Mesodermal cell (in vitro differentiated cells): ENCODE results near the gene POP4. TPM values are rescaled to one million over a fixed set of nuclear protein-coding genes. Genes with fewer than 3 reads are reported as not detected.
"Not testable (repeated sequence)": the region's sequence is repeated elsewhere in the genome, so short reads cannot be mapped to it uniquely, and the experiment has no call there.

Source experiments
- H3K27ac ChIP-seq: 2 replicates; pipeline ENCODE4 v1.7.0; 2013; ENCODE audit warnings: mild to moderate bottlenecking, low read depth, low read length, moderate library complexity; ENCODE audit not compliant: severe bottlenecking
- H3K36me3 ChIP-seq: 2 replicates; pipeline ENCODE4 v1.7.1; 2013; ENCODE audit warnings: mild to moderate bottlenecking, low read length, moderate library complexity; ENCODE audit not compliant: control insufficient read depth, insufficient read depth
- H3K4me1 ChIP-seq: one replicate; pipeline ENCODE4 v1.7.1; 2013; ENCODE audit warnings: mild to moderate bottlenecking, low read length; ENCODE audit not compliant: insufficient read depth, control insufficient read depth, poor library complexity, severe bottlenecking
- H3K4me3 ChIP-seq: 2 replicates; pipeline ENCODE4 v1.7.0; 2013; ENCODE audit warnings: low read length, control low read depth, mild to moderate bottlenecking; ENCODE audit not compliant: insufficient read depth, poor library complexity, severe bottlenecking; ENCODE audit errors: extremely low read depth
- H3K9me3 ChIP-seq: 2 replicates; pipeline ENCODE4 v1.7.1; 2013; ENCODE audit warnings: mild to moderate bottlenecking, low read length, moderate library complexity; ENCODE audit not compliant: control insufficient read depth
- WGBS, 2 experiments: methylation state at CpG; one replicate each; pipeline ENCODE4 v1.1.5; 2013; ENCODE audit warnings: missing lambda C conversion rate in 2 of 2; ENCODE audit not compliant: insufficient coverage in 2 of 2; 5-methylcytosine and 5-hydroxymethylcytosine counted together
- polyA plus RNA-seq, 2 experiments: library from polyadenylated mRNA; stranded (reverse); fragments of 50-300 nt; gene quantifications; one replicate each; pipeline ENCODE4 v1.2.3, GENCODE V29; 2013

Gene POP4
- 57.7 TPM for polyA plus RNA-seq (2013, experiment 1 of 2)
- 58.4 TPM for polyA plus RNA-seq (2013, experiment 2 of 2)

- H3K4me3 ChIP-seq = peak within 1 kb of the TSS; percentile 93
- no peaks in the 10 kb centered on the region for H3K9me3 ChIP-seq
- H3K36me3 ChIP-seq = peaks cover 21% of the 10 kb centered on the region
- H3K27ac ChIP-seq = peak within 1 kb of the TSS; percentile 90
- 1% methylated on average over 29 to 42 of the region's 47 CpGs for WGBS, 2 experiments
- H3K4me1 ChIP-seq = peaks cover 4% of the 10 kb centered on the region
Observed at GRCh38 chr19:29605653-29606419, at the start of gene POP4. TSS of gene POP4 (plus strand) at chr19:29606283. CDS start at chr19:29606319, 36 bp downstream.

- not testable (repeated sequence) for H3K4me1 ChIP-seq, H3K4me3 ChIP-seq, H3K36me3 ChIP-seq, H3K9me3 ChIP-seq, H3K27ac ChIP-seq
- WGBS, 2 experiments = 83% methylated on average over 2 of the region's 2 CpGs; no CpG with 5 or more reads in 1 of the 2 experiments
Observed at GRCh38 chr19:29559110-29559509, 47.0 kb upstream of the POP4 start.

GRCh38 chr19:29559743-29560142 lies 46.3 kb upstream of the POP4 start:
- Histone ChIP-seq H3K27ac (no peak overlapping the region), H3K4me3 (no peak overlapping the region), H3K36me3 (no peaks in the 10 kb centered on the region), H3K9me3 (no peaks in the 10 kb centered on the region), H3K4me1 (no peaks in the 10 kb centered on the region)
- 65 to 81% methylated on average over 3 to 4 of the region's 4 CpGs for WGBS, 2 experiments

GRCh38 chr19:29560313-29561075 lies 45.6 kb upstream of the POP4 start:
- H3K4me1 ChIP-seq = no peaks in the 10 kb centered on the region
- no peaks in the 10 kb centered on the region for H3K36me3 ChIP-seq
- 80 to 81% methylated on average over 3 to 5 of the region's 6 CpGs for WGBS, 2 experiments
- H3K4me3 ChIP-seq = no peak overlapping the region
- H3K27ac ChIP-seq = no peak overlapping the region
- no peaks in the 10 kb centered on the region for H3K9me3 ChIP-seq

- Histone ChIP-seq H3K27ac (no peak overlapping the region), H3K36me3 (no peaks in the 10 kb centered on the region), H3K9me3 (no peaks in the 10 kb centered on the region), H3K4me1 (no peaks in the 10 kb centered on the region), H3K4me3 (no peak overlapping the region)
- WGBS, 2 experiments = 71 to 87% methylated on average over 4 to 9 of the region's 9 CpGs
Observed at GRCh38 chr19:29561601-29562000, 44.5 kb upstream of the POP4 start.

GRCh38 chr19:29562299-29563297 lies 43.5 kb upstream of the POP4 start:
- no peaks in the 10 kb centered on the region for H3K4me1 ChIP-seq
- no peak overlapping the region for H3K4me3 ChIP-seq
- H3K9me3 ChIP-seq = no peaks in the 10 kb centered on the region
- WGBS, 2 experiments = 76 to 78% methylated on average over 13 of the region's 16 CpGs
- no peaks in the 10 kb centered on the region for H3K36me3 ChIP-seq
- no peak overlapping the region for H3K27ac ChIP-seq

- WGBS, 2 experiments = 78 to 91% methylated on average over 4 to 10 of the region's 11 CpGs
- no peak overlapping the region for H3K27ac ChIP-seq
- no peaks in the 10 kb centered on the region for H3K36me3 ChIP-seq
- H3K4me3 ChIP-seq = no peak overlapping the region
- no peaks in the 10 kb centered on the region for H3K9me3 ChIP-seq
- no peaks in the 10 kb centered on the region for H3K4me1 ChIP-seq
Observed at GRCh38 chr19:29563486-29564101, 42.5 kb upstream of the POP4 start.

- H3K4me3 ChIP-seq = no peak overlapping the region
- H3K27ac ChIP-seq = no peak overlapping the region
- WGBS, 2 experiments = 64 to 74% methylated on average over 4 to 6 of the region's 11 CpGs
- H3K36me3 ChIP-seq = no peaks in the 10 kb centered on the region
- H3K9me3 ChIP-seq = no peaks in the 10 kb centered on the region
- H3K4me1 ChIP-seq = no peaks in the 10 kb centered on the region
Observed at GRCh38 chr19:29564574-29565005, 41.5 kb upstream of the POP4 start.

GRCh38 chr19:29565171-29565570 lies 40.9 kb upstream of the POP4 start:
- Histone ChIP-seq H3K27ac (no peak overlapping the region), H3K9me3 (no peaks in the 10 kb centered on the region), H3K4me3 (no peak overlapping the region), H3K4me1 (no peaks in the 10 kb centered on the region), H3K36me3 (no peaks in the 10 kb centered on the region)
- 89 to 92% methylated on average over 14 to 17 of the region's 19 CpGs for WGBS, 2 experiments
